GM21447 (cell line): Measurements from ENCODE around the gene LDAH.

Experiments used
- ATAC-seq: cut with Tn5 transposase; IDR thresholded peaks from one replicate; pipeline ENCODE4 v1.9.1; 2021; ENCODE audit not compliant: unreplicated experiment

The LDAH gene

GRCh38 chr2:20654535-20654813, 168.4 kb downstream of the LDAH start:
- no peak for ATAC-seq

GRCh38 chr2:20653695-20654534, 169.0 kb downstream of the LDAH start:
- ATAC-seq = no peak

- no peak for ATAC-seq
Measured at GRCh38 chr2:20652673-20653575, 170.0 kb downstream of the LDAH start.

GRCh38 chr2:20652141-20652540, 170.8 kb downstream of the LDAH start:
- ATAC-seq = no peak

- ATAC-seq = no peak
Measured at GRCh38 chr2:20651731-20652099, 171.2 kb downstream of the LDAH start.

GRCh38 chr2:20650877-20651730, 171.8 kb downstream of the LDAH start, which contains the start of gene HS1BP3:
Gene HS1BP3, minus strand, starts transcription at chr2:20651098. Its CDS starts 35 bp downstream, at chr2:20651063.
- ATAC-seq = peak; percentile 92

- peak; percentile 22 for ATAC-seq
Measured at GRCh38 chr2:20650393-20650876, 172.5 kb downstream of the LDAH start.

- no peak for ATAC-seq
Measured at GRCh38 chr2:20649976-20650375, 172.9 kb downstream of the LDAH start.

- no peak for ATAC-seq
Measured at GRCh38 chr2:20649576-20649975, 173.3 kb downstream of the LDAH start.

- ATAC-seq = no peak
Measured at GRCh38 chr2:20648831-20649230, 174.1 kb downstream of the LDAH start.

- no peak for ATAC-seq
Measured at GRCh38 chr2:20648206-20648605, 174.7 kb downstream of the LDAH start.

GRCh38 chr2:20647738-20648137, 175.2 kb downstream of the LDAH start:
- ATAC-seq = no peak

- ATAC-seq = no peak
Measured at GRCh38 chr2:20647211-20647610, 175.7 kb downstream of the LDAH start.

- no peak for ATAC-seq
Measured at GRCh38 chr2:20646446-20646845, 176.5 kb downstream of the LDAH start.

GRCh38 chr2:20645761-20646160, 177.1 kb downstream of the LDAH start:
- no peak for ATAC-seq

GRCh38 chr2:20645301-20645701, 177.6 kb downstream of the LDAH start:
- no peak for ATAC-seq

- ATAC-seq = no peak
Measured at GRCh38 chr2:20643826-20644225, 179.1 kb downstream of the LDAH start.

- ATAC-seq = no peak
Measured at GRCh38 chr2:20643060-20643459, 179.8 kb downstream of the LDAH start.

GRCh38 chr2:20642055-20642971, 180.6 kb downstream of the LDAH start:
- ATAC-seq = peak; percentile 93
